Keratinocyte (primary cell): ENCODE data around the gene ACTA2. TPM values are rescaled to one million over a fixed set of nuclear protein-coding genes. Genes with fewer than 3 reads are reported as not detected.

Experiments used
- DNase-seq: peaks from one replicate; pipeline ENCODE4 v3.0.0-alpha.2; 2011; ENCODE audit warnings: low read depth, missing footprints, low spot score
- FAIRE-seq: peaks from 2 replicates; lab custom pipeline; 2011; peaks lifted over from hg19 to GRCh38; lab: Jason Lieb, UNC
- H2AFZ ChIP-seq: 2 replicates; pipeline ENCODE4 v1.6.0; 2012; ENCODE audit warnings: low read length, control low read depth, inconsistent platforms; ENCODE audit not compliant: control insufficient read depth
- H3K27ac ChIP-seq: 2 replicates; pipeline ENCODE4 v1.5.1; 2011; ENCODE audit warnings: low read length; ENCODE audit not compliant: control insufficient read depth, insufficient read depth
- H3K27me3 ChIP-seq: 3 replicates; pipeline ENCODE4 v1.6.0; 2011; ENCODE audit warnings: low read length; ENCODE audit not compliant: control insufficient read depth, insufficient read depth; ENCODE audit errors: extremely low read depth
- H3K36me3 ChIP-seq, 2 experiments: 2 replicates in 1 of 2; 3 replicates in 1 of 2; pipeline ENCODE4 v1.5.1; 2011; ENCODE audit warnings: low read length in 2 of 2, mild to moderate bottlenecking in 1 of 2; ENCODE audit not compliant: control insufficient read depth in 2 of 2, insufficient read depth in 2 of 2; ENCODE audit errors: extremely low read depth in 1 of 2
- H3K4me1 ChIP-seq: 3 replicates; pipeline ENCODE4 v1.5.1; 2011; ENCODE audit warnings: low read length; ENCODE audit not compliant: control insufficient read depth, insufficient read depth; ENCODE audit errors: extremely low read depth
- H3K4me2 ChIP-seq: 3 replicates; pipeline ENCODE4 v1.6.0; 2011; ENCODE audit warnings: low read depth, low read length; ENCODE audit not compliant: control insufficient read depth, insufficient read depth; ENCODE audit errors: extremely low read depth
- H3K4me3 ChIP-seq, 3 experiments: fragments of 200-600 bp in 1 of 3; sonication (generic) in 1 of 3; 2 replicates in 2 of 3; 3 replicates in 1 of 3; pipeline ENCODE4 v1.5.1; 2011 to 2016; ENCODE audit warnings: low read length in 3 of 3, mild to moderate bottlenecking in 3 of 3, control low read depth in 2 of 3, inconsistent platforms in 1 of 3, low read depth in 1 of 3, mixed read lengths in 1 of 3, mixed run types in 1 of 3, moderate library complexity in 1 of 3; ENCODE audit not compliant: control insufficient read depth in 2 of 3, insufficient read depth in 2 of 3; ENCODE audit errors: extremely low read depth in 1 of 3
- H3K79me2 ChIP-seq: 2 replicates; pipeline ENCODE4 v1.6.0; 2012; ENCODE audit warnings: low read length; ENCODE audit not compliant: control insufficient read depth, insufficient read depth
- H3K9ac ChIP-seq: 3 replicates; pipeline ENCODE4 v1.6.0; 2011; ENCODE audit warnings: low read length; ENCODE audit not compliant: control insufficient read depth, insufficient read depth; ENCODE audit errors: extremely low read depth
- H3K9me1 ChIP-seq: 3 replicates; pipeline ENCODE4 v1.6.0; 2011; ENCODE audit warnings: low read length; ENCODE audit not compliant: control insufficient read depth, insufficient read depth; ENCODE audit errors: extremely low read depth
- H3K9me3 ChIP-seq: 2 replicates; pipeline ENCODE4 v1.5.1; 2012; ENCODE audit warnings: low read depth, low read length; ENCODE audit not compliant: control insufficient read depth
- H4K20me1 ChIP-seq: 3 replicates; pipeline ENCODE4 v1.6.0; 2011; ENCODE audit warnings: low read length; ENCODE audit not compliant: control insufficient read depth, insufficient read depth; ENCODE audit errors: extremely low read depth
- CTCF ChIP-seq, 3 experiments: IDR thresholded peaks in 1 of 3; conservative IDR thresholded peaks in 1 of 3; optimal IDR thresholded peaks in 1 of 3; 2 replicates in 2 of 3; 3 replicates in 1 of 3; pipeline versions ENCODE3 to v1.5.1; 2011; ENCODE audit warnings: low read length in 3 of 3, mild to moderate bottlenecking in 3 of 3, moderate library complexity in 2 of 3, control low read depth in 1 of 3, inconsistent platforms in 1 of 3; ENCODE audit not compliant: insufficient read depth in 2 of 3; ENCODE audit errors: extremely low read depth in 1 of 3
- EZH2 ChIP-seq: IDR thresholded peaks from one replicate; pipeline ENCODE4 v1.6.1; 2012; ENCODE audit warnings: inconsistent platforms, mild to moderate bottlenecking, low read length, moderate library complexity
- dilution Hi-C: fragments of 300-500 bp; cut with MboI; formaldehyde crosslinking; loops from one replicate; pipeline ENCODE4 v1.7.0; 2020; ENCODE audit warnings: low sequenced_read_pairs; ENCODE audit not compliant: extremely low pct_ligation_motif_present
- polyA minus RNA-seq, 3 experiments: library from RNA; depleted of rRNA, polyadenylated mRNA; stranded (reverse); fragments of >200 nt; gene quantifications; 1 replicate in 1 of 3; 2 replicates in 1 of 3; 3 replicates in 1 of 3; pipeline ENCODE4 v1.2.3, GENCODE V29; 2011
- polyA plus RNA-seq, 5 experiments: library from polyadenylated mRNA; depleted of rRNA in 3 of 5; stranded (reverse) in 3 of 5; stranded (forward) in 1 of 5; unstranded in 1 of 5; fragments of >200 nt; gene quantifications; 1 replicate in 1 of 5; 2 replicates in 3 of 5; 3 replicates in 1 of 5; pipeline versions ENCODE4 v1.2.1 to v1.2.3, GENCODE V29; 2011 to 2012; ENCODE audit warnings: missing spikeins in 2 of 5, low read depth in 1 of 5, low replicate concordance in 1 of 5

ACTA2 gene
- polyA plus RNA-seq (3.0 to 9.3 TPM (median 3.7 TPM) in 3 replicates), polyA minus RNA-seq (6.2 to 12.6 TPM (median 8.3 TPM) in 3 replicates)
- polyA plus RNA-seq (2011; ENCODE audit: low read depth), result 4.7 TPM
- 12.4 and 13.2 TPM in 2 replicates for polyA plus RNA-seq (2011; cell fraction: cytosol; rRNA removed)
- 8.5 and 11.8 TPM in 2 replicates for polyA plus RNA-seq (2011; cell fraction: nucleus; rRNA removed)
- 10.9 and 14.3 TPM in 2 replicates for polyA plus RNA-seq (2012; ENCODE audit: low replicate concordance)
- polyA minus RNA-seq (2011; cell fraction: cytosol; rRNA and poly(A)+ RNA removed), result 10.4 TPM
- 4.1 and 6.2 TPM in 2 replicates for polyA minus RNA-seq (2011; cell fraction: nucleus; rRNA and poly(A)+ RNA removed)

DNA sequence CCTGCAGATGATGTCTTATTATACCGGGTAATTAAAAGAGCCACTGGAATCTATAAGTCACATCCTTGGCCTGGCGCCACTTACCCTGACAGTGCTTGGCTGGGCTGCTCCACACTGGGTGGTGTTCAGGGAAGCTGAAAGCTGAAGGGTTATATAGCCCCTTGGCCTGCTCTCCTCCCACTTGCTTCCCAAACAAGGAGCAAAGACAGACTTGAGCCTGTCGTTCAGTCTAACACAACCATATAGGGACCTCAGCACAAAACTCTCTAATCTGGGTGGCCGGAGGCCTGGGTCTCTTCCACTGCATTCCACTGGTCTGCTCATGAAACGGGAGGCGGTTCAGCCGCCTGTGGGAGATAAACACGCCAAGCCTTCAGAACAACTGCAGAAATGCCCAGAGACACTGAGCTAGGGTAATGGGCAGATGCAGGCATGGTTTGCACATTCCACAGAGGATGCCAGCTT, at the start of gene ACTA2:
ACTA2 (minus strand) TSS at position 127 of the 465 bp plus-strand sequence. CDS start 3,843 bp downstream, outside the sequence.
- Histone ChIP-seq H3K4me1 (peaks cover 14% of the 10 kb centered on the region), H3K79me2 (no peaks in the 10 kb centered on the region), H3K27ac (no peak within 1 kb of the TSS), H2AFZ (peak within 1 kb of the TSS; percentile 55), H3K4me2 (peak within 1 kb of the TSS; percentile 60), H3K9me3 (no peaks in the 10 kb centered on the region), H3K36me3 (no peaks in the 10 kb centered on the region), H3K4me3 (no peak within 1 kb of the TSS), H3K9ac (no peak within 1 kb of the TSS), H4K20me1 (no peaks in the 10 kb centered on the region), H3K9me1 (no peaks in the 10 kb centered on the region), H3K27me3 (no peaks in the 10 kb centered on the region)
- TF ChIP-seq EZH2 (no peak), CTCF (optimal IDR thresholded peaks at IDR 0.05 in 1 of 3, IDR thresholded peaks at IDR 0.05 in 1 of 3, conservative IDR thresholded peaks at IDR 0.05 in 1 of 3; ENCODE audit: extremely low read depth in 1 of 3, insufficient read depth in 2 of 3, low read length in 3 of 3) (no peak)
- DNase-seq (no peak), FAIRE-seq (no peak)
- dilution Hi-C loops, result no loop called here

DNA sequence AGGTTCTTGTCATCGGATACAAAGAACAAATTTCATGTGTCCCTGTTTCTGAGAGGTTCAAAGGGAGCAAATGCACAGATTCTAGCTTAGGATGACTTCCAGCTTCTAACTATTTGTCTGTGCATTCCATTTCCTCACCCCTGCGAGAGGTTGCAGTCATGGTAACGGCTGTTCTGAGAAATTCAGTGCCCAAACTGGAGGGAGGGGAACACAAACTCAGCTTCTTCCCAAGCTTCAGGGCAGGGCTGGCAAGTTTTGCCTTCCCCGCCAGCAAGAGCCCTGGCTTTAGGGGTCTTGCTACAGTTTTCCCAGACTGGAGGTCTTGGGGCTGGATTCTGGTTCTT, 49.1 kb upstream of the ACTA2 start:
- Histone ChIP-seq H3K36me3 (peaks cover 0 to 10% of the 10 kb centered on the region in 2 experiments), H3K9me3 (no peaks in the 10 kb centered on the region), H3K27me3 (no peaks in the 10 kb centered on the region), H3K27ac (no peak overlapping the region), H3K9me1 (no peaks in the 10 kb centered on the region), H3K4me2 (no peak overlapping the region), H3K4me1 (peaks cover 23% of the 10 kb centered on the region), H3K9ac (no peak overlapping the region), H3K79me2 (peaks cover 19% of the 10 kb centered on the region), H2AFZ (no peak overlapping the region), H3K4me3 (no peak overlapping the region), H4K20me1 (no peaks in the 10 kb centered on the region)
- DNase-seq, result no peak
- dilution Hi-C loops, result no loop called here
- TF ChIP-seq EZH2, result no peak
- no peak for TF ChIP-seq CTCF (optimal IDR thresholded peaks at IDR 0.05 in 1 of 3, IDR thresholded peaks at IDR 0.05 in 1 of 3, conservative IDR thresholded peaks at IDR 0.05 in 1 of 3; ENCODE audit: extremely low read depth in 1 of 3, insufficient read depth in 2 of 3, low read length in 3 of 3)
- no peak for FAIRE-seq
